GM12801 (cell line): ENCODE results near the gene AOAH.

Experiments used
- TF ChIP-seq, protein P1 (sequence below): IDR thresholded peaks from one replicate; pipeline ENCODE4 v1.5.1; 2011; ENCODE audit warnings: control low read depth; ENCODE audit not compliant: insufficient read length; ENCODE audit errors: extremely low read depth

Gene AOAH

GRCh38 chr7:36644625-36645422 lies 79.5 kb downstream of the AOAH start:
- TF ChIP-seq, protein P1, sequence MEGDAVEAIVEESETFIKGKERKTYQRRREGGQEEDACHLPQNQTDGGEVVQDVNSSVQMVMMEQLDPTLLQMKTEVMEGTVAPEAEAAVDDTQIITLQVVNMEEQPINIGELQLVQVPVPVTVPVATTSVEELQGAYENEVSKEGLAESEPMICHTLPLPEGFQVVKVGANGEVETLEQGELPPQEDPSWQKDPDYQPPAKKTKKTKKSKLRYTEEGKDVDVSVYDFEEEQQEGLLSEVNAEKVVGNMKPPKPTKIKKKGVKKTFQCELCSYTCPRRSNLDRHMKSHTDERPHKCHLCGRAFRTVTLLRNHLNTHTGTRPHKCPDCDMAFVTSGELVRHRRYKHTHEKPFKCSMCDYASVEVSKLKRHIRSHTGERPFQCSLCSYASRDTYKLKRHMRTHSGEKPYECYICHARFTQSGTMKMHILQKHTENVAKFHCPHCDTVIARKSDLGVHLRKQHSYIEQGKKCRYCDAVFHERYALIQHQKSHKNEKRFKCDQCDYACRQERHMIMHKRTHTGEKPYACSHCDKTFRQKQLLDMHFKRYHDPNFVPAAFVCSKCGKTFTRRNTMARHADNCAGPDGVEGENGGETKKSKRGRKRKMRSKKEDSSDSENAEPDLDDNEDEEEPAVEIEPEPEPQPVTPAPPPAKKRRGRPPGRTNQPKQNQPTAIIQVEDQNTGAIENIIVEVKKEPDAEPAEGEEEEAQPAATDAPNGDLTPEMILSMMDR, result no peak

DNA sequence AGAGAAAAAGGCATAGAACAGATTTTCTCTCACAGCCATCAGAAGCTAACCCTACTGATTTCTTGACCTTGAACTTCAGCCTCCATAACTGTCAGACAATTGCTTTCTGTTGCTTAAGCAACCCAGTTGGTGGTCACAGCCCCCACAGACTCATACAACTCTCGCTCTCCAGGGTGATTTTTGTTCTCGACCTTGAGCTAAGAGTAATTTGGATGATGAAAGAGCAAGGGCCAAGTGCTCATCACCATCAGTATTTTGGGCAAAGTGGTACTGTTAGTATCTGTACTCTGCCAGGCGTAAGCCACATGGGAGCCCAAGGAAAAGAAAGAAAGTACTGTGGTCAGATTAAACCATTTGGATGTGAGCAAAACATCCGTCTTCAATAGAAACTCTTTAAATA lies 81.9 kb downstream of the AOAH start:
- TF ChIP-seq, protein P1, result no peak

DNA sequence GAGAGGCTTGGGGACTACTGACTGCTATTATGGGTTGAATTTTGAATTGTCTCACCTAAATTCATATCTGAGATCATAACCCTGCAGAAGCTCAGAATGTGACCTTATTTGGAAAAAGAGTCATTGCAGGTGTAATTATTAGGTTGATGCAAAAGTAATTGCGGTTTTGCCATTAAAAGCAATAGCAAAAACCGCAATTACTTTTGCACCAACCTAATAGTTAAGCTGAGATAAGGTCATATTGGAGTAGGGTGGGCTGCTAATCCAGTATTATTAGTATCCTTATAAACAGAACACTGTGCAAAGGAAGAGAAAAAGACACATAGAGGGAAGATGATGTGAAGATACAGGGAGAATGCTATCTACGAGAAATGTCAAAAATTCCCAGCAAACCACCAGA lies 82.3 kb downstream of the AOAH start:
- TF ChIP-seq, protein P1, result no peak

DNA sequence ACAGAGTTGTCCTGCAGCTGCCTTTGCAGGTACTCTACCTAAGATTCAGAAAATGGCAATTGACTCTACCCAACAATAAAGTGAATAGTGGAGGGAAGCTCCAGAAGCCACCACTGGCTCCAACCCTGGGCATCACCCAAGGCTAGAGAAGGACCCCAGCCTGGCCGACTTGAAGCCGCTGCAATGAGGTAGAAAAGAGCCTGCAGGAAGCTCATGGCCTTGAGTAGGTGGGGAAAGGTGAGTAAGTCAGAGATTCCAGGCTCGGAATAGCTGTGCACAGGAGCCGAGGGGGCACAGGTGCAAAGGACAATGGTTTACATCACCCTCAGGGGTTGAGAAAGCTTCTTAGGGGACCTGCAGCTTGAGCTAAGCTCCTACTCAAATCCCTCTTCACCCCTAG lies 83.6 kb downstream of the AOAH start:
- TF ChIP-seq, protein P1, result no peak

DNA sequence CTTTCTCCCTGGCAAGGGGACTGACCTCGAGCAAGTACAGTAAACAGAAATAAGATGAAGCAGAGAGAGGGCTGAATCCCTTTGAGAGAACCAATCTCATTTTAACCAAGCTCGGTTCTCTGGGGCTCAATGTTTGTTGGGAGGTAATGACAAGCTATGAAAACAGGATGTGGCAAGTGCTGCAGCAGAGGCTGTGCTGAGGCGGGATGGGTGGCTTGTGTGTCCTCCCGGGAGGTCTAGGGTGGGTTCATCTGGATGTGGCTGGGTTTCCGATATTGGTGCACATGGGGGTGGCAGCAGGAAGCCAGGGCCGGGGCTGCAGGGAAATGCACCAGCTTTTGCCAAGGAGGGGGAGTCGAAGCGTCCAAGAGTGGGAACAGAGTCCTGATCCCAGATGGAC lies 84.5 kb downstream of the AOAH start:
- TF ChIP-seq, protein P1, result no peak

GRCh38 chr7:36638586-36639263 lies 85.6 kb downstream of the AOAH start:
- TF ChIP-seq, protein P1, result no peak

DNA sequence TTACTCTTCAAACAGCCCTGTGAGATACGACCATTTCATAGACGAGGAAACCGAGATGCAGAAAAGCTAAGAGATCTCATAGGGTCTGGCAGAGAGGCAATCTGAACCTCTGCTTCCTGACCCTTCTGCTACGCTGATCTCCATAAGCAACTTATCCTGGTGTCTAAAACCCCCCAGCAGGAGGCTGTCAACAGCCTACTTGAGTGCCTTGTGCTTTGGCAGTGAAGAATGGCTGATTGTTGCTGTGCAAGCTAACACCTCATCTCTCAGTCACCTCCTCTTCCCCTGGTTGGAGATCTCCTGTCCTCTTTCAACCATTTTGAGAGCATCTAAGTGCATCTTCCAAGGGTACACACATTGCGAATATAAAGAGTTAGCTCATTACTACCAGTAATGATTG lies 86.2 kb downstream of the AOAH start:
- TF ChIP-seq, protein P1, result no peak
